Mucosa of descending colon (tissue), 3 donors: ENCODE measurements around the gene SH3PXD2A. TPM values are rescaled to one million over a fixed set of nuclear protein-coding genes. Genes with fewer than 3 reads are reported as not detected.
"Not testable (repeated sequence)": the region's sequence is repeated elsewhere in the genome, so short reads cannot be mapped to it uniquely, and the experiment has no call there.

Experiments
- ATAC-seq: fragments of 200-7000 bp; cut with Tn5 transposase; one replicate; pipeline ENCODE4 v1.9.1; 2020; ENCODE audit warnings: mild to moderate bottlenecking, moderate library complexity
- DNase-seq, 3 donors: peaks; one replicate each; pipeline ENCODE4 v3.0.0-alpha.2; 2020
- H3K36me3 ChIP-seq: fragments of 200-600 bp; one replicate; pipeline ENCODE4 v1.8.0; 2021; ENCODE audit warnings: low read depth, mild to moderate bottlenecking
- H3K4me1 ChIP-seq: fragments of 200-600 bp; one replicate; pipeline ENCODE4 v1.8.0; 2021; ENCODE audit warnings: low read depth, mild to moderate bottlenecking
- H3K4me3 ChIP-seq: fragments of 200-600 bp; one replicate; pipeline ENCODE4 v1.8.0; 2021; ENCODE audit warnings: mild to moderate bottlenecking
- H3K9me3 ChIP-seq: fragments of 200-600 bp; one replicate; pipeline ENCODE4 v1.8.0; 2021; ENCODE audit warnings: mild to moderate bottlenecking
- CTCF ChIP-seq: fragments of 200-600 bp; IDR thresholded peaks from one replicate; pipeline ENCODE4 v1.8.0; 2022; ENCODE audit warnings: antibody characterized with exemption, mild to moderate bottlenecking
- intact Hi-C, 2 donors: fragments of 100-400 bp; cut with DNase I in 1 of 2; cut with micrococcal nuclease in 1 of 2; formaldehyde crosslinking; loops; one replicate each; pipeline versions ENCODE4 v1.11.0 to v1.11.1; 2022; cut with DNase I, micrococcal nuclease
- total RNA-seq, 3 donors: library from RNA; stranded (reverse); fragmentation: NEBNext Ultra II Directional in 2 of 3; extraction: Animal tissue kit (Norgen Biotek cat#: 25700) in 2 of 3; gene quantifications; one replicate each; pipeline versions ENCODE4 v1.2.1 to v1.2.4, GENCODE V29; 2021 to 2023
- donor health status: DM: no; HTN: no; CAD: no; lungs with moderate emphysema.
- donor health status: DM: no; HTN: no; CAD: no.
- donor health status: DM: no; HTN: yes; CAD: no.

SH3PXD2A gene
- total RNA-seq, 3 donors from 2014 or later = 46.1 to 91.4 (median 60.6) TPM

GRCh38 chr10:103666762-103667150, 188.6 kb downstream of the SH3PXD2A start:
- TF ChIP-seq CTCF = no peak
- Histone ChIP-seq H3K4me3 (no peak overlapping the region), H3K9me3 (no peaks in the 10 kb centered on the region), H3K4me1 (peaks cover 10% of the 10 kb centered on the region), H3K36me3 (no peaks in the 10 kb centered on the region)
- ATAC-seq = no peak
- intact Hi-C loops = loop anchor here in 1 of 2 donors (10.0 kb wide), 1 partner anchor 52 kb away; no protein-coding TSS in a partner anchor
- DNase-seq = no peak

- ATAC-seq (no peak), DNase-seq (peak in 1 of 3 donors; percentile 74)
- no peak for TF ChIP-seq CTCF
- intact Hi-C loops = loop anchor here in 1 of 2 donors (10.0 kb wide), 1 partner anchor 51 kb away; no protein-coding TSS in a partner anchor
- H3K9me3 ChIP-seq = no peaks in the 10 kb centered on the region
- peaks cover 10% of the 10 kb centered on the region for H3K4me1 ChIP-seq
- H3K4me3 ChIP-seq = no peak overlapping the region
- no peaks in the 10 kb centered on the region for H3K36me3 ChIP-seq
These were observed 189.2 kb downstream of the SH3PXD2A start for GRCh38 chr10:103666087-103666761.

- TF ChIP-seq CTCF = no peak
- Histone ChIP-seq H3K4me3 (no peak overlapping the region), H3K36me3 (no peaks in the 10 kb centered on the region), H3K4me1 (peaks cover 10% of the 10 kb centered on the region), H3K9me3 (no peaks in the 10 kb centered on the region)
- ATAC-seq = no peak
- DNase-seq = peak in 1 of 3 donors; percentile 40
- intact Hi-C loops = loop anchor here in 1 of 2 donors (10.0 kb wide), 1 partner anchor 51 kb away; no protein-coding TSS in a partner anchor
These were observed 190.1 kb downstream of the SH3PXD2A start for GRCh38 chr10:103665162-103665889.

- DNase-seq (no peak), ATAC-seq (no peak)
- intact Hi-C loops = loop anchor here in 1 of 2 donors (10.0 kb wide), 1 partner anchor 49 kb away; no protein-coding TSS in a partner anchor
- Histone ChIP-seq H3K36me3 (no peaks in the 10 kb centered on the region), H3K4me3 (no peak overlapping the region), H3K9me3 (no peaks in the 10 kb centered on the region), H3K4me1 (peaks cover 10% of the 10 kb centered on the region)
- no peak for TF ChIP-seq CTCF
These were observed 191.6 kb downstream of the SH3PXD2A start for GRCh38 chr10:103663802-103664201.

GRCh38 chr10:103663236-103663635, 192.1 kb downstream of the SH3PXD2A start:
- ATAC-seq = no peak
- no peaks in the 10 kb centered on the region for H3K9me3 ChIP-seq
- H3K4me1 ChIP-seq = peaks cover 12% of the 10 kb centered on the region
- no peaks in the 10 kb centered on the region for H3K36me3 ChIP-seq
- no peak for DNase-seq
- TF ChIP-seq CTCF = no peak
- no peak overlapping the region for H3K4me3 ChIP-seq
- intact Hi-C loops = loop anchor here in 1 of 2 donors (10.0 kb wide), 1 partner anchor 48 kb away; no protein-coding TSS in a partner anchor

GRCh38 chr10:103662704-103663103, 192.7 kb downstream of the SH3PXD2A start:
- DNase-seq, H3K36me3 ChIP-seq, H3K9me3 ChIP-seq, H3K4me3 ChIP-seq, ATAC-seq: not testable (repeated sequence)
- peaks cover 12% of the 10 kb centered on the region for H3K4me1 ChIP-seq
- intact Hi-C loops = loop anchor here in 1 of 2 donors (10.0 kb wide), 1 partner anchor 48 kb away; no protein-coding TSS in a partner anchor
